K562 (cell line): ENCODE results near the gene SYT13. TPM values are rescaled to one million over a fixed set of nuclear protein-coding genes. Genes with fewer than 3 reads are reported as not detected.
A peak's percentile ranks its signal among the peaks of the same experiment; 100 is the strongest.

Experiments used
- ATAC-seq: fragments of 200-7000 bp; cut with Tn5 transposase; 3 replicates; pipeline ENCODE4 v1.9.1; 2020; ENCODE audit warnings: moderate library complexity
- BruUV-seq: library from RNA; stranded (reverse); fragments of 400-500 nt; replicated peaks from 2 replicates; lab custom pipeline; 2021; lab: Mats Ljungman, UMichigan
- CTCF ChIA-PET: fragments of 300-600 bp; formaldehyde crosslinking; extraction: SDS; loops from one replicate; lab custom pipeline; 2021; ENCODE audit warnings: low intra/inter-chr PET ratio; lab: Yijun Ruan, JAX
- POLR2A ChIA-PET: fragments of 300-600, 350-650 bp; sonication (Branson Sonifier 250); formaldehyde crosslinking; extraction: SDS; loops from one replicate; lab custom pipeline; 2021; ENCODE audit warnings: antibody characterized with exemption, inconsistent platforms; lab: Yijun Ruan, JAX
- DNase-seq, 4 experiments: peaks; one replicate each; pipeline versions ENCODE4 v3.0.0 to v3.0.0-alpha.2; 2011 to 2018; ENCODE audit warnings: low spot score in 3 of 4, mixed read lengths in 3 of 4; ENCODE audit errors: extremely low read depth in 1 of 4
- FAIRE-seq: peaks from 2 replicates; lab custom pipeline; 2011; peaks lifted over from hg19 to GRCh38; lab: Jason Lieb, UNC
- H2AFZ ChIP-seq: 2 replicates; pipeline ENCODE4 v1.6.0; 2011; ENCODE audit warnings: low read depth, low read length, control low read depth, inconsistent platforms
- H3K27ac ChIP-seq: fragments of 200-600 bp; 3 replicates; pipeline ENCODE4 v1.8.0; 2011; ENCODE audit warnings: low read depth, mild to moderate bottlenecking, control low read depth, inconsistent platforms, low read length, moderate library complexity, mixed read lengths; ENCODE audit errors: extremely low read depth
- H3K27me3 ChIP-seq, 2 experiments: fragments of 300-600 bp in 1 of 2; 2 replicates in 1 of 2; 3 replicates in 1 of 2; pipeline versions ENCODE4 v1.6.0 to v1.8.0; 2011; ENCODE audit warnings: inconsistent platforms in 2 of 2, low read length in 2 of 2, mild to moderate bottlenecking in 1 of 2, mixed read lengths in 1 of 2, moderate library complexity in 1 of 2; ENCODE audit not compliant: control insufficient read depth in 2 of 2, insufficient read depth in 2 of 2
- H3K36me3 ChIP-seq: fragments of 300-600 bp; 3 replicates; pipeline ENCODE4 v1.8.0; 2011; ENCODE audit warnings: mild to moderate bottlenecking, low read length, inconsistent platforms; ENCODE audit not compliant: control insufficient read depth, insufficient read depth
- H3K4me1 ChIP-seq, 2 experiments: fragments of 200-600 bp in 1 of 2; replicated peaks in 1 of 2; 2 replicates in 1 of 2; 3 replicates in 1 of 2; pipeline versions ENCODE4 v1.5.1 to v1.8.0; 2011; ENCODE audit warnings: inconsistent platforms in 2 of 2, low read length in 2 of 2, mild to moderate bottlenecking in 1 of 2, mixed read lengths in 1 of 2, moderate library complexity in 1 of 2; ENCODE audit not compliant: control insufficient read depth in 2 of 2, insufficient read depth in 2 of 2
- H3K4me2 ChIP-seq: 2 replicates; pipeline ENCODE4 v1.6.1; 2011; ENCODE audit warnings: low read length, control low read depth, inconsistent platforms, mixed read lengths; ENCODE audit not compliant: insufficient read depth
- H3K4me3 ChIP-seq: fragments of 200-600 bp; sonication (generic), shearing (Covaris generic); 2 replicates; pipeline ENCODE4 v1.5.1; 2016; ENCODE audit warnings: control low read depth, inconsistent platforms
- H3K79me2 ChIP-seq: fragments of 200-600 bp; 3 replicates; pipeline ENCODE4 v1.8.0; 2011; ENCODE audit warnings: low read length, inconsistent platforms; ENCODE audit not compliant: control insufficient read depth, insufficient read depth
- H3K9ac ChIP-seq, 2 experiments: 2 replicates each; pipeline versions ENCODE4 v1.6.0 to v1.6.1; 2011; ENCODE audit warnings: low read depth in 2 of 2, low read length in 2 of 2, control low read depth in 1 of 2, inconsistent platforms in 1 of 2, mild to moderate bottlenecking in 1 of 2, mixed read lengths in 1 of 2; ENCODE audit not compliant: insufficient read depth in 1 of 2
- H3K9me1 ChIP-seq: one replicate; pipeline ENCODE4 v1.6.0; 2011; ENCODE audit warnings: inconsistent platforms, mild to moderate bottlenecking, low read length, moderate library complexity; ENCODE audit not compliant: control insufficient read depth, insufficient read depth
- H3K9me3 ChIP-seq: replicated peaks from 2 replicates; pipeline ENCODE4 v1.5.1; 2011; ENCODE audit warnings: low read depth, low read length, inconsistent platforms; ENCODE audit not compliant: control insufficient read depth, insufficient read depth
- H4K20me1 ChIP-seq: replicated peaks from 2 replicates; pipeline ENCODE4 v1.6.1; 2011; ENCODE audit warnings: low read length, inconsistent platforms, mixed read lengths; ENCODE audit not compliant: control insufficient read depth, insufficient read depth
- CHD4 ChIP-seq: fragments of 200-600 bp; sonication (generic); IDR thresholded peaks from 3 replicates; pipeline ENCODE4 v1.6.1; 2012; ENCODE audit warnings: low read depth, mild to moderate bottlenecking, mixed read lengths, low read length, inconsistent platforms; ENCODE audit not compliant: insufficient read depth, insufficient replicate concordance, poor library complexity, severe bottlenecking
- KLF10 ChIP-seq: fragments of 250-450 bp; sonication (Bioruptor Pico); IDR thresholded peaks from 2 replicates; pipeline ENCODE4 v1.6.1; 2021; ENCODE audit warnings: matching md5 sums
- NR2C1 ChIP-seq, 2 experiments: fragments of 450-650 bp; IDR thresholded peaks; 2 replicates each; pipeline ENCODE4 v1.6.1; 2017; ENCODE audit warnings: mild to moderate bottlenecking in 2 of 2, antibody characterized with exemption in 1 of 2, inconsistent platforms in 1 of 2, missing compliant biosample characterization in 1 of 2, missing genetic modification characterization in 1 of 2
- NR2C2 ChIP-seq, 2 experiments: fragments of 200-800 bp in 1 of 2; sonication (Bioruptor generic) in 1 of 2; sonication (generic) in 1 of 2; formaldehyde crosslinking in 1 of 2; IDR thresholded peaks; 2 replicates each; pipeline versions ENCODE4 v1.6.1 to v1.8.0; 2016 to 2022; ENCODE audit warnings: mild to moderate bottlenecking in 1 of 2, missing compliant biosample characterization in 1 of 2, missing genetic modification characterization in 1 of 2, missing genetic modification reagents in 1 of 2
- ZNF24 ChIP-seq: fragments of 450-650 bp; IDR thresholded peaks from 2 replicates; pipeline ENCODE4 v1.6.1; 2016
- ZNF408 ChIP-seq: fragments of 250-450 bp; sonication (Bioruptor Pico); IDR thresholded peaks from 2 replicates; pipeline ENCODE4 v1.4.0; 2020; ENCODE audit warnings: low read depth, mild to moderate bottlenecking, moderate library complexity
- ZNF79 ChIP-seq: fragments of 250-450 bp; sonication (Bioruptor Pico); IDR thresholded peaks from 2 replicates; pipeline ENCODE4 v1.4.0; 2020; ENCODE audit warnings: low read depth, mild to moderate bottlenecking, moderate library complexity
- WGBS: fragments of 100-300 bp; shearing (Covaris generic); methylation state at CpG from one replicate; pipeline ENCODE4 v1.1.6; 2016; ENCODE audit warnings: low coverage, mixed read lengths; ENCODE audit not compliant: insufficient coverage; ENCODE audit errors: missing lambda C conversion rate; 5-methylcytosine and 5-hydroxymethylcytosine counted together
- in situ Hi-C: fragments of 300-500 bp; cut with MboI; formaldehyde crosslinking; loops from 4 replicates; pipeline ENCODE4 v1.15.0; 2018; ENCODE audit warnings: inconsistent platforms, mixed read lengths
- intact Hi-C: fragments of 100-400 bp; cut with micrococcal nuclease; formaldehyde crosslinking; loops from 2 replicates; pipeline ENCODE4 v1.14.2; 2022
- polyA plus RNA-seq, 8 experiments: library from polyadenylated mRNA; depleted of rRNA in 4 of 8; stranded (reverse) in 5 of 8; unstranded in 3 of 8; fragments of >200 nt; fragmentation: Nextera tagmentation in 2 of 8; fragmentation: Illumina TruSeq in 1 of 8; extraction: Ambion mirVana in 2 of 8; extraction: Trizol in 1 of 8; gene quantifications; 2 replicates each; pipeline versions ENCODE4 v1.2.1 to v1.2.3, GENCODE V29; 2011 to 2014; ENCODE audit warnings: inconsistent platforms in 1 of 8, missing spikeins in 1 of 8
- total RNA-seq, 7 experiments: library from RNA; depleted of rRNA in 6 of 7; stranded (reverse); fragments of >200 nt in 6 of 7; fragmentation: Illumina TruSeq in 2 of 7; extraction: Trizol in 2 of 7; gene quantifications; 2 replicates each; pipeline versions ENCODE4 v1.2.1 to v1.2.3, GENCODE V29; 2011 to 2021; ENCODE audit warnings: low replicate concordance in 1 of 7

The SYT13 gene
- total and polyA plus RNA-seq, 9 of the 15 experiments (the other 6 are each of a cell fraction or from before 2014, with no cell fraction given): under 0.01 to 0.13 (median 0.08) TPM; not detected in 2

- FAIRE-seq (no peak), ATAC-seq (no peak), DNase-seq (no peak)
- BruUV-seq: no TSS peak
- Histone ChIP-seq H3K9me1 (no peaks in the 10 kb centered on the region), H4K20me1 (no peaks in the 10 kb centered on the region), H3K79me2 (no peaks in the 10 kb centered on the region), H2AFZ (no peak overlapping the region), H3K27ac (no peak overlapping the region), H3K27me3 (peaks cover 2 to 18% of the 10 kb centered on the region in 2 experiments; a peak in 2 of 5 replicates), H3K36me3 (no peaks in the 10 kb centered on the region), H3K4me3 (no peak overlapping the region), H3K9me3 (no peaks in the 10 kb centered on the region), H3K9ac (no peak overlapping the region), H3K4me2 (no peak overlapping the region), H3K4me1 (no peaks in the 10 kb centered on the region)
- ChIA-PET CTCF (no interaction called here), POLR2A (interaction anchor here (0.8 kb wide), 1 partner anchor 45 kb away, joined by 3 read pairs; no protein-coding TSS in a partner anchor)
- TF ChIP-seq NR2C1 (IDR thresholded peaks at IDR 0.05) (peak; percentile 63; the same call in 1 of the 2 replicates), NR2C1 (tag; IDR thresholded peaks at IDR 0.05) (peak; percentile 79), ZNF79 (CRISPR knock-in tag) (no peak), ZNF24 (no peak), KLF10 (no peak), ZNF408 (CRISPR knock-in tag) (no peak), CHD4 (no peak), NR2C2 (CRISPR knock-in tag; IDR thresholded peaks at IDR 0.05) (no peak), NR2C2 (tag; IDR thresholded peaks at IDR 0.05) (peak; percentile 67)
- WGBS: 3% methylated on average over 7 of the region's 8 CpGs
- intact Hi-C loops: no loop called here
- in situ Hi-C loops: no loop called here
These were observed 40.7 kb downstream of the SYT13 start for GRCh38 chr11:45245218-45246045.
